GM18873 (cell line): ENCODE data around the gene B4GALT1.
"Not testable (repeated sequence)": the region's sequence is repeated elsewhere in the genome, so short reads cannot be mapped to it uniquely, and the experiment has no call there.

Source experiments
- ATAC-seq: cut with Tn5 transposase; IDR thresholded peaks from one replicate; pipeline ENCODE4 v1.9.1; 2021; ENCODE audit warnings: mild to moderate bottlenecking, moderate library complexity, moderate number of reproducible peaks; ENCODE audit not compliant: unreplicated experiment, low FRiP score

The B4GALT1 gene

GRCh38 chr9:33163433-33164137 is 3.6 kb downstream of the B4GALT1 start:
- ATAC-seq = no peak

- ATAC-seq = no peak
Measured at GRCh38 chr9:33162721-33163311, 4.3 kb downstream of the B4GALT1 start.

- ATAC-seq = no peak
Measured at GRCh38 chr9:33161589-33162132, 5.5 kb downstream of the B4GALT1 start.

GRCh38 chr9:33161011-33161588 is 6.0 kb downstream of the B4GALT1 start:
- ATAC-seq = no peak

- not testable (repeated sequence) for ATAC-seq
Measured at GRCh38 chr9:33160446-33160845, 6.7 kb downstream of the B4GALT1 start.

- peak; percentile 29 for ATAC-seq
Measured at GRCh38 chr9:33159777-33160127, 7.4 kb downstream of the B4GALT1 start.

- ATAC-seq = peak; percentile 24
Measured at GRCh38 chr9:33158843-33159776, 8.0 kb downstream of the B4GALT1 start.

- peak; percentile 9 for ATAC-seq
Measured at GRCh38 chr9:33157960-33158842, 8.9 kb downstream of the B4GALT1 start.

GRCh38 chr9:33155393-33155792 is 11.7 kb downstream of the B4GALT1 start:
- no peak for ATAC-seq

GRCh38 chr9:33154371-33154770 is 12.8 kb downstream of the B4GALT1 start:
- no peak for ATAC-seq

GRCh38 chr9:33153666-33154065 is 13.5 kb downstream of the B4GALT1 start:
- no peak for ATAC-seq

GRCh38 chr9:33153001-33153400 is 14.1 kb downstream of the B4GALT1 start:
- no peak for ATAC-seq

- ATAC-seq = no peak
Measured at GRCh38 chr9:33151601-33152000, 15.5 kb downstream of the B4GALT1 start.

GRCh38 chr9:33151007-33151557 is 16.1 kb downstream of the B4GALT1 start:
- no peak for ATAC-seq

- ATAC-seq = no peak
Measured at GRCh38 chr9:33148367-33149014, 18.6 kb downstream of the B4GALT1 start.

GRCh38 chr9:33147416-33148169 is 19.5 kb downstream of the B4GALT1 start:
- no peak for ATAC-seq

- ATAC-seq = no peak
Measured at GRCh38 chr9:33146298-33146697, 20.8 kb downstream of the B4GALT1 start.

GRCh38 chr9:33144551-33144950 is 22.6 kb downstream of the B4GALT1 start:
- no peak for ATAC-seq
